Liver (tissue), 3 donors: ENCODE measurements around the gene PVALEF.

Experiments
- CTCF ChIP-seq: fragments of 150-350 bp; IDR thresholded peaks from 2 replicates; pipeline ENCODE4 v1.5.1; 2017; ENCODE audit warnings: improper control_type of control experiment, low read depth, low read length; ENCODE audit not compliant: missing input control
- EGR1 ChIP-seq, 2 donors: IDR thresholded peaks; 2 replicates each; pipeline ENCODE4 v1.6.1; 2016 to 2018; ENCODE audit warnings: antibody characterized with exemption in 2 of 2, low read depth in 2 of 2
- GABPA ChIP-seq, 2 donors: IDR thresholded peaks in 1 of 2; conservative IDR thresholded peaks in 1 of 2; 2 replicates each; pipeline ENCODE4 v1.6.1; 2016; ENCODE audit warnings: antibody characterized with exemption in 2 of 2, mild to moderate bottlenecking in 1 of 2, moderate library complexity in 1 of 2
- HNF4G ChIP-seq: IDR thresholded peaks from 2 replicates; pipeline ENCODE4 v1.6.1; 2016; ENCODE audit warnings: antibody characterized with exemption
- MAX ChIP-seq: IDR thresholded peaks from 2 replicates; pipeline ENCODE4 v1.6.1; 2016; ENCODE audit warnings: antibody characterized with exemption
- NR2F2 ChIP-seq: IDR thresholded peaks from 2 replicates; pipeline ENCODE4 v1.6.1; 2016; ENCODE audit warnings: antibody characterized with exemption
- RAD21 ChIP-seq, 2 donors: IDR thresholded peaks; 2 replicates each; pipeline ENCODE4 v1.6.1; 2016; ENCODE audit warnings: antibody characterized with exemption in 2 of 2, mild to moderate bottlenecking in 2 of 2
- RXRA ChIP-seq, 2 donors: IDR thresholded peaks; 2 replicates each; pipeline ENCODE4 v1.6.1; 2017 to 2018; ENCODE audit warnings: antibody characterized with exemption in 2 of 2, mild to moderate bottlenecking in 1 of 2
- SP1 ChIP-seq: IDR thresholded peaks from 2 replicates; pipeline ENCODE4 v1.6.1; 2018; ENCODE audit warnings: antibody characterized with exemption, mild to moderate bottlenecking
- TAF1 ChIP-seq: conservative IDR thresholded peaks from 2 replicates; pipeline ENCODE4 v1.6.1; 2016; ENCODE audit warnings: antibody characterized with exemption, mild to moderate bottlenecking
- TF ChIP-seq, protein P1 (sequence below): IDR thresholded peaks from 2 replicates; pipeline ENCODE4 v1.6.1; 2016; ENCODE audit warnings: antibody characterized with exemption
- TF ChIP-seq, protein P2 (sequence below): IDR thresholded peaks from 2 replicates; pipeline ENCODE4 v1.6.1; 2016; ENCODE audit warnings: antibody characterized with exemption, mild to moderate bottlenecking
- donor health status: healthy.
- donor health status: healthy.

- TF ChIP-seq CTCF = no peak
- TF ChIP-seq HNF4G = no peak
- TF ChIP-seq, protein P1, sequence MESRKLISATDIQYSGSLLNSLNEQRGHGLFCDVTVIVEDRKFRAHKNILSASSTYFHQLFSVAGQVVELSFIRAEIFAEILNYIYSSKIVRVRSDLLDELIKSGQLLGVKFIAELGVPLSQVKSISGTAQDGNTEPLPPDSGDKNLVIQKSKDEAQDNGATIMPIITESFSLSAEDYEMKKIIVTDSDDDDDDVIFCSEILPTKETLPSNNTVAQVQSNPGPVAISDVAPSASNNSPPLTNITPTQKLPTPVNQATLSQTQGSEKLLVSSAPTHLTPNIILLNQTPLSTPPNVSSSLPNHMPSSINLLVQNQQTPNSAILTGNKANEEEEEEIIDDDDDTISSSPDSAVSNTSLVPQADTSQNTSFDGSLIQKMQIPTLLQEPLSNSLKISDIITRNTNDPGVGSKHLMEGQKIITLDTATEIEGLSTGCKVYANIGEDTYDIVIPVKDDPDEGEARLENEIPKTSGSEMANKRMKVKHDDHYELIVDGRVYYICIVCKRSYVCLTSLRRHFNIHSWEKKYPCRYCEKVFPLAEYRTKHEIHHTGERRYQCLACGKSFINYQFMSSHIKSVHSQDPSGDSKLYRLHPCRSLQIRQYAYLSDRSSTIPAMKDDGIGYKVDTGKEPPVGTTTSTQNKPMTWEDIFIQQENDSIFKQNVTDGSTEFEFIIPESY = no peak
- no peak for TF ChIP-seq MAX
- no peak for TF ChIP-seq GABPA (IDR thresholded peaks at IDR 0.05 in 1 of 2, conservative IDR thresholded peaks at IDR 0.05 in 1 of 2)
- TF ChIP-seq RXRA (IDR thresholded peaks at IDR 0.05) = no peak
- no peak for TF ChIP-seq NR2F2
- no peak for TF ChIP-seq EGR1 (IDR thresholded peaks at IDR 0.05; ENCODE audit: low read depth in 2 of 2)
- TF ChIP-seq RAD21 (IDR thresholded peaks at IDR 0.05) = no peak
- TF ChIP-seq, protein P2, sequence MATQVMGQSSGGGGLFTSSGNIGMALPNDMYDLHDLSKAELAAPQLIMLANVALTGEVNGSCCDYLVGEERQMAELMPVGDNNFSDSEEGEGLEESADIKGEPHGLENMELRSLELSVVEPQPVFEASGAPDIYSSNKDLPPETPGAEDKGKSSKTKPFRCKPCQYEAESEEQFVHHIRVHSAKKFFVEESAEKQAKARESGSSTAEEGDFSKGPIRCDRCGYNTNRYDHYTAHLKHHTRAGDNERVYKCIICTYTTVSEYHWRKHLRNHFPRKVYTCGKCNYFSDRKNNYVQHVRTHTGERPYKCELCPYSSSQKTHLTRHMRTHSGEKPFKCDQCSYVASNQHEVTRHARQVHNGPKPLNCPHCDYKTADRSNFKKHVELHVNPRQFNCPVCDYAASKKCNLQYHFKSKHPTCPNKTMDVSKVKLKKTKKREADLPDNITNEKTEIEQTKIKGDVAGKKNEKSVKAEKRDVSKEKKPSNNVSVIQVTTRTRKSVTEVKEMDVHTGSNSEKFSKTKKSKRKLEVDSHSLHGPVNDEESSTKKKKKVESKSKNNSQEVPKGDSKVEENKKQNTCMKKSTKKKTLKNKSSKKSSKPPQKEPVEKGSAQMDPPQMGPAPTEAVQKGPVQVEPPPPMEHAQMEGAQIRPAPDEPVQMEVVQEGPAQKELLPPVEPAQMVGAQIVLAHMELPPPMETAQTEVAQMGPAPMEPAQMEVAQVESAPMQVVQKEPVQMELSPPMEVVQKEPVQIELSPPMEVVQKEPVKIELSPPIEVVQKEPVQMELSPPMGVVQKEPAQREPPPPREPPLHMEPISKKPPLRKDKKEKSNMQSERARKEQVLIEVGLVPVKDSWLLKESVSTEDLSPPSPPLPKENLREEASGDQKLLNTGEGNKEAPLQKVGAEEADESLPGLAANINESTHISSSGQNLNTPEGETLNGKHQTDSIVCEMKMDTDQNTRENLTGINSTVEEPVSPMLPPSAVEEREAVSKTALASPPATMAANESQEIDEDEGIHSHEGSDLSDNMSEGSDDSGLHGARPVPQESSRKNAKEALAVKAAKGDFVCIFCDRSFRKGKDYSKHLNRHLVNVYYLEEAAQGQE = no peak
- TF ChIP-seq SP1 = no peak
- no peak for TF ChIP-seq TAF1
These were observed 18.5 kb downstream of the PVALEF start for GRCh38 chr17:81183807-81184206.
